Memory B cell (primary cell): Measurements from ENCODE around the gene EPS8L2.
A peak's percentile ranks its signal among the peaks of the same experiment; 100 is the strongest.

Experiments used
- ATAC-seq: fragments of 150-1000 bp; cut with Tn5 transposase; 2 replicates; pipeline ENCODE4 v1.10.0; 2021; ENCODE audit warnings: low read depth, mild to moderate bottlenecking, moderate library complexity
- DNase-seq, 2 donors: peaks; one replicate each; pipeline ENCODE4 v3.0.0; 2022; ENCODE audit warnings: low spot score in 2 of 2
- H3K27ac Mint-ChIP-seq: one replicate; pipeline ENCODE4 v1.8.0; 2022; ENCODE audit warnings: mild to moderate bottlenecking, moderate library complexity, mixed read lengths
- H3K27me3 Mint-ChIP-seq: one replicate; pipeline ENCODE4 v1.8.0; 2022; ENCODE audit warnings: mixed read lengths
- H3K36me3 Mint-ChIP-seq: one replicate; pipeline ENCODE4 v1.8.0; 2022; ENCODE audit warnings: mild to moderate bottlenecking, mixed read lengths
- H3K4me1 Mint-ChIP-seq: one replicate; pipeline ENCODE4 v1.8.0; 2022; ENCODE audit warnings: mixed read lengths
- H3K4me3 Mint-ChIP-seq: one replicate; pipeline ENCODE4 v1.8.0; 2022; ENCODE audit warnings: mild to moderate bottlenecking, moderate library complexity, mixed read lengths
- H3K9me3 Mint-ChIP-seq: one replicate; pipeline ENCODE4 v1.8.0; 2022; ENCODE audit warnings: mixed read lengths

Gene EPS8L2

DNA sequence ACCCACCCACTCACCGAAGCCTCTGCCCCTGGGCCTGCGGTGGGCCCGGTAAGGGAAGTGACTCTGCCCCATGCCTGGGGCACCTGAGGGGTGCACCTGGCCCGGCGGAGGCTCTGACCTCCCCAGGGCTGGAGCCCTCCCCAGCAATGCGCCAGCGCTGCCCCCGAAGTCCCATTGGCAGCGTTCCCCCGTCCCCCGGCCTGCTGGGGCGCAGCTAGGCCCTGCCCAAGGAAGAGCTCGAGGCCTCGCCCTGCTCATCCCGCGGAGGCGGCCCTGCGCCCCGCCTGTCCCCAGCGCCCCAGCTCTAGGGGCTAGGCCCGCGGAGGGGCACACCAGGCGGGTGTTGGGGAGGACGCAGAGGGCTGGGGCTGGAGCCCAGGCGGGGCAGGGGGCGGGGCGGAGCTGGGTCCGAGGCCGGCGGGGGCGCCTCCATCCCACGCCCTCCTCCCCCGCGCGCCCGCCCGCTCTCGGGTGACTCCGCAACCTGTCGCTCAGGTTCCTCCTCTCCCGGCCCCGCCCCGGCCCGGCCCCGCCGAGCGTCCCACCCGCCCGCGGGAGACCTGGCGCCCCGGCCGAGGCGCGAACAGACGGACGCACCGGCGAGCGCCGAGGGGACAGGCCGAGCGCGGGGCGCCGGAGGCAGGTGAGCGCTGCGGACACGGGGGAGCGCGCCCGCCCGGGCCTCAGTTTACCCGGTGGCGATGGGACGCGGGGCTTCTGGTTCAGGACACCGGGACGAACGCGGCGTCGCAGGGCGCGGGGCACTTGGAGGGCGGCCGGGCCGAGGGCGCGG, at the start of gene EPS8L2:
Gene EPS8L2, plus strand, starts transcription at position 586 of the 793 bp plus-strand sequence. CDS start 3,177 bp downstream, outside the sequence.
- H3K4me1 Mint-ChIP-seq = peaks cover 14% of the 10 kb centered on the region
- peak in 1 of 2 donors; percentile 20 for DNase-seq

DNA sequence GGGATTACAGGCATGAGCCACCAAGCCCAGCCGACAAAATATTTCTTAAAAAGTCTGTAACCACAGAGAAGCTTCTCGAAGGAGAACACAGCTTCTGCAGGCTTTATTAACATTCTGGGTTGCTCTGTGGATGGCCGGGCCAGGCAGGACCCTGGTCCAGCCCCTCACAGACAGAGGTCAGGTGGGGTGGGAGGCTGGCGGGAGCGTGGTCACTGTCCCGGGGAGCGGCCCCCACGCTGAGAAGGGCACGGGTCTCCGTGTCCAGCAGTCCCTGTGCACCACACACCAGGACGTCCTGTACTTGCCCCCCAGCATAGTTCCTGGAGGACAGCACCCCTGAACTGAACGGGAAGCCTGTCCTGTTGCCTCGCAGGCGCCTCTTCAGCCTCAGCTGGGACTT, 49.6 kb upstream of the EPS8L2 start:
- H3K4me1 Mint-ChIP-seq = no peaks in the 10 kb centered on the region
- no peak overlapping the region for H3K4me3 Mint-ChIP-seq
- ATAC-seq = no peak
- H3K9me3 Mint-ChIP-seq = no peaks in the 10 kb centered on the region
- no peak overlapping the region for H3K27ac Mint-ChIP-seq
- H3K36me3 Mint-ChIP-seq = peaks cover 8% of the 10 kb centered on the region
- H3K27me3 Mint-ChIP-seq = no peaks in the 10 kb centered on the region
- no peak for DNase-seq

More for the DNA sequence above, at the start of gene EPS8L2:
- Mint-ChIP-seq H3K36me3 (peaks cover 2% of the 10 kb centered on the region), H3K9me3 (no peaks in the 10 kb centered on the region), H3K27ac (no peak within 1 kb of the TSS), H3K4me3 (peak within 1 kb of the TSS; percentile 52), H3K27me3 (peaks cover 15% of the 10 kb centered on the region)
- ATAC-seq = peak; percentile 63

DNA sequence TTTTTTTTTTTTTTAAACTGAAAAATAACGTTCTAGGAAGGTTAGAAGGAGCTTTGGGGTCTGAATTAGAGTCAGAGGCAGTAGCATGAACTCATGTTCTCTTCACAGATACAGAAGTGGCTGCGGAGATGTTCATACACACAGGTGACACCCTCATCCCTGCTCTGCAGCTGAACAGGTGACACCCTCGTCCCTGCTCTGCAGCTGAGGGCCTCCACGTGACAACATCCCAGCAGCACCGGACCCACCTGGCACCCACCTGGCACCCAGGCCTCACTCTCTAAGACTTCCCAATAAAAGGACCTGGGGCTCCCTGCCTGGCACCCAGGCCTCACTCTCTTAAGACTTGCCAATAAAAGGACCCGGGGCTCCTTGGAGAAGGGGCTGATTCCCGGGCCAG, 49.2 kb upstream of the EPS8L2 start:
- Mint-ChIP-seq H3K36me3 (peaks cover 8% of the 10 kb centered on the region), H3K27me3 (no peaks in the 10 kb centered on the region), H3K9me3 (no peaks in the 10 kb centered on the region), H3K4me3 (no peak overlapping the region), H3K27ac (no peak overlapping the region), H3K4me1 (no peaks in the 10 kb centered on the region)
- no peak for DNase-seq
- no peak for ATAC-seq

DNA sequence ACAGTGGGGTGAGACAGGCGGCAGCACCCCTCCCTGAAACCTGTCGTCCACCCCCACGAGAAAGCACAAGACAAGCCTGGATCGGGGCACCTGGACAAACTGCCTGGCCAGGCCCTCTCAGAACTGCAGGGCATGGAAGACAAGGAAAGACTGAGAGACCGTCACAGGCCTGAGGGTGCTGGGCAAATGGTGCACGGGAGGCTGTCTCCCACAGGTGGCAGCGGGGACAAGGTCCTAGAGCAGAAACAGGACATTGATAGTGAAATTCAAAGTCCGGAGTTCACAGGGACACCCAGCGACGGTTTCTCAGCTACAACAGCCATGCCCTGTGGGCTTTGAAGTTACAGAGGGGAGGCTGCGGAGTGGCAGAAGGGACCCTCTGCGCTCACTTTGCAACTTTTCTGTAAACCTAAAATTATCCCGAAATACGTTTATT, 48.3 kb upstream of the EPS8L2 start:
- ATAC-seq (no peak), DNase-seq (no peak)
- Mint-ChIP-seq H3K27me3 (no peaks in the 10 kb centered on the region), H3K4me3 (no peak overlapping the region), H3K4me1 (peaks cover 2% of the 10 kb centered on the region), H3K27ac (no peak overlapping the region), H3K36me3 (peaks cover 5% of the 10 kb centered on the region), H3K9me3 (no peaks in the 10 kb centered on the region)

DNA sequence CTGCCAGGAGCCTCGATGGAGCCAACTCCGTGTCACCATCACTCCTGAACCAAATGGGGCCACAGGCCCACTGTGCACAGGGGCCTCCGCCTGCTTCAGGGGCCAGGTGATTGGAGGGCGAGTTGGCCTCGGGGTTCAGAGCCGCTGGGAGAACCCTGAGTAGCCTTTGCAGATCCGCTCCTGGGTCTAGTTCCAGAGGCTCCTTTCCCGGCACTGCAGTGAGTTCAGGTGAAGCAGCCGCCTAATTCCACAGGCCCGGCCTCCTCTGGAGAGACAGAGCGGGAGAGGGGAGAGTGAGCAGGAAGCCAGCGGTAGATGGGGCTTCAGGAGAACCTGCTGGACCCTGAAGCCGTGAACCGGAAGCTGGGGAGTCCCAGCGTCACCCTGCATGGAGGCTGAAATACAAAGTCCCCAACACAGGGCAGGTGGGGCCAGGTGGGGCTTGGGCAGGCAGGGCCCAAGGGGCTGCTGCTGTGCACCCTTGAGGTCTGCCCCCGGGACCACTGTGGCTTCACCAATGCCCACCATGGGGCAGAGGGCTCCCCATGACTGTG, 46.4 kb upstream of the EPS8L2 start:
- Mint-ChIP-seq H3K9me3 (no peaks in the 10 kb centered on the region), H3K27ac (no peak overlapping the region)

DNA sequence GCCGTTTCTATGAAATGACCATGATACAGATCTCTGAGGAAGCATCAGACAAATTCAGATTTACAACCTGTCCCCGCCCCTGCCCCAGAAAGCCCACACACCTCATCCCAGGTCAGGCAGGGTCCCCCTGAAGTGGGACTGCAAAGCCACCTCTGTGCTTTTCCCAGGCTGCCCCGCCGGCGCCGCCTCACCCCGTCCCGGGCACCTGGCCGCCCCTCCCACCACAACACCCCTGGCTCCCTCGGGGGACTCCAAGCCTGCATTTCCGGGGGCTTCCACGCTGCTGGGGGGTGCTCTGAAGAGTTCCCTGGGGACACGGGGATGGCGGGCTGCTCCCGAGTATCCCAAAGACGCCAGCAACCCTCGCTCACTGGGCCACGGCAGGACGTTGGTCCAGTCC, 45.8 kb upstream of the EPS8L2 start:
- no peaks in the 10 kb centered on the region for H3K27me3 Mint-ChIP-seq

More for the DNA sequence above, 46.4 kb upstream of the EPS8L2 start:
- peaks cover 3% of the 10 kb centered on the region for H3K36me3 Mint-ChIP-seq
- no peaks in the 10 kb centered on the region for H3K27me3 Mint-ChIP-seq
- ATAC-seq (peak; percentile 21), DNase-seq (no peak)
- no peak overlapping the region for H3K4me3 Mint-ChIP-seq
- peaks cover 4% of the 10 kb centered on the region for H3K4me1 Mint-ChIP-seq

DNA sequence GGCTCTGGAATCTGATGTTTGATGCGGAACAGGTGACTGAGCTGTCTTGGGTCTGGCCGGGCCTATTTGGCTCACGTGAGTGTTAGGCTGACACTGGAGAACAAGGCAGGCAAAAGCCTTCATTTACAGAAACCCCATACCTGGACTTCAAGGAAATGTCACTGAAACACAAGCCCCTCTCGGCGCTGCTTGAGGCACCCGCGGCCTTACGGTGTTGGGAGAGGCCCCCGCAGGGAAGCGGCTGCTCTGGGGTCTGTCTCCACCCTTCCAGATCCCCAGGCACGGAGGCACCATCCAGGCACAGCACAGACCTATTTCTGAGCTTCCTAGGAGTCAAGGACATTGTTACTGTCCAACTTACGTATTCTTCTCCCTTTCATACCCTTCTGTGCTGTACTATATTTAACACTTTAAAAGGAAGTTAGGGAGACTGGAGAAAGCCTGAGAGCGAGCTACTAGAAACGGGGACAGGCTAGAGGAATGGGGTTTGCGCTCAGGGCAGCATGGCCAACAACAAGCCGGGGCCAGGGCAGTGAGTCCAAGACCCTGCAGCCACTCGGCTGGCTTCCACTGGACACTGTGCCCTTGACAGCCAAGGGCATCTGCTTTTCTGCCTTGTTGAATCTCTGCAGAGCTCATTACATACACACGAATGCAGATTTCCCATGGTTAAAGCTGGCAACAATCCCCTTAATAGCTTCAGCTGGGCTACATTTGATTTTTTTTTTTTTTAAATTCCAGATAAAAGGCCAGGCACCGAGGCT, 45.2 kb upstream of the EPS8L2 start:
- peaks cover 3% of the 10 kb centered on the region for H3K36me3 Mint-ChIP-seq
- DNase-seq = no peak
- no peak overlapping the region for H3K27ac Mint-ChIP-seq
- H3K9me3 Mint-ChIP-seq = no peaks in the 10 kb centered on the region
- H3K27me3 Mint-ChIP-seq = no peaks in the 10 kb centered on the region
- H3K4me1 Mint-ChIP-seq = peaks cover 4% of the 10 kb centered on the region
- no peak for ATAC-seq
- H3K4me3 Mint-ChIP-seq = no peak overlapping the region

More for the DNA sequence above, 45.8 kb upstream of the EPS8L2 start:
- no peak for DNase-seq
- H3K4me1 Mint-ChIP-seq = peaks cover 4% of the 10 kb centered on the region
- no peak overlapping the region for H3K27ac Mint-ChIP-seq
- no peaks in the 10 kb centered on the region for H3K9me3 Mint-ChIP-seq
- no peak overlapping the region for H3K4me3 Mint-ChIP-seq
- no peak for ATAC-seq
- peaks cover 3% of the 10 kb centered on the region for H3K36me3 Mint-ChIP-seq

DNA sequence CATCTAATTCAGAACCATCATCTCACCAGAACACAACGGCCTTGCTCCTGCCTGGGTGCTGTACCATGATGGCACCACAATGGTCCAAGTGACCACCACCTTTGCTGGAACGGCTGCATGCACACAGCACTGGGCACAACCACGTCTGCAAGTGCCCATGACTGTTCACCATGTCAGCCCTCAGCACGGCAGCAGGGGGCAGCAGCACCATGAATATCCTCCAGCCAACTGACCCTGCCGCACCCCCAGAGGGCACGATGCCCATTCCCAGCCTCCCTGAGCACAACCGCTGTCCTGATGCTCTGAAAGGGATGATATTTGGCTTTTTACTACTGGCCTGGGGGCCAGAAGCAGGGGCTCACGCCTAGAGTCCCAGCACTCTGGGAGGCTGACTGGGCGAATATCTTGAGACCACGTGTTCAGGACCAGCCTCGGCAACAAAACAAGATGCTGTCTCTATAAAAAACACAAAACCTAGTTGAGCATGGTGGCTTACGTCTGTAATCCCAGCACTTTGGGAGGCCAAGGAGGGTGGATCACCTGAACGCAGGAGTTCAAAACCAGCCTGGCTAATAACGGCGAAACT, 43.2 kb upstream of the EPS8L2 start:
- H3K9me3 Mint-ChIP-seq = no peaks in the 10 kb centered on the region
- DNase-seq (peak; percentile 43 to 53), ATAC-seq (peak; percentile 80)
- no peak overlapping the region for H3K4me3 Mint-ChIP-seq
- H3K27me3 Mint-ChIP-seq = no peaks in the 10 kb centered on the region
- no peaks in the 10 kb centered on the region for H3K36me3 Mint-ChIP-seq
- peaks cover 4% of the 10 kb centered on the region for H3K4me1 Mint-ChIP-seq
- no peak overlapping the region for H3K27ac Mint-ChIP-seq

DNA sequence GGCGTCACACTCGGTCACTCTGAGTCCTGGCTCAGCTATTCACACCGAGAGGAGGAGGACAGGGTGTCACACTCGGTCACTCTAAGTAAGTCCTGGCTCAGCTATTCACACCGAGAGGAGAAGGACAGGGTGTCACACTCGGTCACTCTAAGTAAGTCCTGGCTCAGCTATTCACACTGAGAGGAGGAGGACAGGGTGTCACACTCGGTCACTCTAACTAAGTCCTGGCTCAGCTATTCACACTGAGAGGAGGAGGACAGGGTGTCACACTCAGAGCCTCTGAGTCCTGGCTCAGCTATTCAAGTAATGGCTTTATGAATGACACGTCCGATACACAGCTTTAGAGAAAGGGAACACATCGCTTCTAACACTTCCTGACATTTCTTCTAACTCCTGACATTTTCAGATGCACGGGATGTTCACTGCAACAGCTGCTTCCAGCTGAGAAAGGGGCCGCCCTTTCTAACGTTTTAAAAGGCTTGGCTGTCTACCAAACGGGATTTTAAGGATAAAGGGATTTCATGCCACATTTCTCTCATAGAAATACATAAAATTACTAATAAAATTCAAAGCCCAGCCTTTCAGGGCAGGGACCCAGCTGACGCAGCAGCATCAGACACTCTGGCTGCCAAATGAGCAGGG, 40.8 kb upstream of the EPS8L2 start:
- Mint-ChIP-seq H3K4me1 (peaks cover 4% of the 10 kb centered on the region), H3K9me3 (no peaks in the 10 kb centered on the region), H3K4me3 (no peak overlapping the region), H3K27ac (no peak overlapping the region), H3K36me3 (no peaks in the 10 kb centered on the region), H3K27me3 (no peaks in the 10 kb centered on the region)
- ATAC-seq (no peak), DNase-seq (no peak)

DNA sequence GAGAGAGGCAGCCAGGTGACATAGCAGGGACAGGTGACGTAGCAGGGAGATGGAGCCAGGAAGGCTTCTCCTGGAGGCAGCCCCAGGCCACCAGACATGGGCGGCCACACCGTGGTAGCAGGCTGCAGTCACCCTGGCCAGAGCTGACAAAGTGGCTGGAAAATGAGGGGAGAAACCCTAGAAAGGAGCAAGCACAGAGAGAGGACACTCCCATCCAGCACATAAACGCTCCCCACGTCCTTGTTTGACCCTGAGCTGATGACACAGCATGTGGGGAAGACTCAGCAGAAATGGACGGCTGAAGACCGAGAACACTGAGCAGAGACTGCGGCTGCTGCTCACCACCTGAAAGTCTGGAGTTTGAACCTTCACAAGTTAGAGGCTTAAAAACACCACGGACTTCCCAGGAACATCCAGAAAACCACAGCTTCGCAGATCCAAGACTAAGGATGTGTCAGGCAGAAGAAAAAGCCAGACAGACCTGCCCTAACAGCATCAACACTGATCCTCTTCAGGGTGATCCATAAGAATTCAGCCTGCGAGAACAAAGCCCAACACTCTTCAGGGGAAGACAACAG, 40.2 kb upstream of the EPS8L2 start:
- ATAC-seq (no peak), DNase-seq (no peak)
- Mint-ChIP-seq H3K27ac (no peak overlapping the region), H3K4me1 (peaks cover 4% of the 10 kb centered on the region), H3K27me3 (no peaks in the 10 kb centered on the region), H3K4me3 (no peak overlapping the region), H3K9me3 (no peaks in the 10 kb centered on the region), H3K36me3 (no peaks in the 10 kb centered on the region)

DNA sequence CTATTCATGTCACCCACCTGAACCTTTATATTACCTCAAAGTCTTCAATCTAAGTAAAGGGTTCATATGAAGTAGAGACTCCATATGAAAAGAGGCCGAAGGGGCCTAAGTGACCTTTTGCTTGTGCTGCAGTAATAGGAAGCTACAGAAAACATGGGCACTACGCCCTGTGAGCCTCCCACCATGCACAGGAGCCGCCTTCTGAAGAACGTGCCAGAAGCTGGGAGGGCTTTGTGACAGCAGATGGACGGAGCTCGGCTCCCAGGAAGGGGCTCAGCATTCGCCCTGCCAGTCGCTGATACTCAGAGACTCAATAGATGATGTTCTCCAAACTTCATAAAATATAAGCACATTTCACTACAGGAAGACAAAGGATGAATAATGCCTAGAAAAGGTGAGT, 32.2 kb upstream of the EPS8L2 start:
- no peaks in the 10 kb centered on the region for H3K27me3 Mint-ChIP-seq
- ATAC-seq (no peak), DNase-seq (no peak)
- peaks cover 2% of the 10 kb centered on the region for H3K4me1 Mint-ChIP-seq
- no peaks in the 10 kb centered on the region for H3K9me3 Mint-ChIP-seq
- H3K36me3 Mint-ChIP-seq = peaks cover 16% of the 10 kb centered on the region
- H3K27ac Mint-ChIP-seq = no peak overlapping the region
- H3K4me3 Mint-ChIP-seq = no peak overlapping the region

DNA sequence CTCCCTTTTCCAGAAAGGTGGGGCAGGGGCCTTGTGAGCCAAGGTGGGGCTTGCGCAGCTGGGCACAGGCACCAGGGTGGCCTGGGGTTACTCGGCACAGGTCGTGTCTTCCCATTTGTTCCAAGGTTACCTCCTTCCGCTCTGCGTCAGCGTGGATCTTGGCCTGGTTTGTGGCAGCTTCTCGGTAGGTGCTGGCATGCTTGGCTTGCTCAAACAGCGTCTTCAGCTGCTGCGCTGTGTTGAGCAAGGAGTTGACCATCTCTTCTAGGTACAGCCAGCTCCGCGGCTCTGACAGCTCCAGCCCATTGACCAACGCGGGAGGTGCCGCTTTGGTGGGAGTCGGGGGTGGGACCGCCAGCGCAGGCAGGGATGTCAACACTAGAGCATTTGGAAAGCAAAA, 31.6 kb upstream of the EPS8L2 start:
- peaks cover 2% of the 10 kb centered on the region for H3K4me1 Mint-ChIP-seq
- DNase-seq (no peak), ATAC-seq (no peak)
- H3K36me3 Mint-ChIP-seq = peaks cover 17% of the 10 kb centered on the region
- no peaks in the 10 kb centered on the region for H3K27me3 Mint-ChIP-seq
- no peaks in the 10 kb centered on the region for H3K9me3 Mint-ChIP-seq
- no peak overlapping the region for H3K4me3 Mint-ChIP-seq
- H3K27ac Mint-ChIP-seq = no peak overlapping the region

DNA sequence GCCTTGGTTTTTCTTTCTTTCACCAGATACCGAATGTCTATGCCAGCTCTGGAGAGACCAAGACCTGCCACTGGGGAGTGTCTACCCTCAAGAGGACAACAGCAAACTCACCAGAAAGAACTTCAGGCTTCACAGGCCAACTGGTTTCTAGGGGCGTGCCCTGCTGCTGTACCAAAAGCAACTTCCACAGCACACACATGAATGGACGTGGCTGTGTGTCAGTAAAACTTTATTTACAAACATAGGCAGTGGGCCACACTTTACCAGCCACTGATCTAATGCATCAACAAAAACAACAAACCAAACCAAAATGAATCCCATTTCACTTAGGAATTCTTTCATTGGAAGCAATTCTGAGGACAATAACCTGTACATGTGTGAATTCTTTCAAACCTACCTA, 27.7 kb upstream of the EPS8L2 start:
- Mint-ChIP-seq H3K9me3 (no peaks in the 10 kb centered on the region), H3K4me3 (no peak overlapping the region), H3K36me3 (peaks cover 31% of the 10 kb centered on the region), H3K27ac (no peak overlapping the region), H3K4me1 (no peaks in the 10 kb centered on the region), H3K27me3 (no peaks in the 10 kb centered on the region)
- no peak for DNase-seq
- no peak for ATAC-seq
